Suppressor macrophage (primary cell): Measurements from ENCODE around the gene ASIC4.

Experiments
- DNase-seq, 4 experiments: peaks; one replicate each; pipeline ENCODE4 v3.0.0-alpha.2; 2020 to 2022

ASIC4 gene

DNA sequence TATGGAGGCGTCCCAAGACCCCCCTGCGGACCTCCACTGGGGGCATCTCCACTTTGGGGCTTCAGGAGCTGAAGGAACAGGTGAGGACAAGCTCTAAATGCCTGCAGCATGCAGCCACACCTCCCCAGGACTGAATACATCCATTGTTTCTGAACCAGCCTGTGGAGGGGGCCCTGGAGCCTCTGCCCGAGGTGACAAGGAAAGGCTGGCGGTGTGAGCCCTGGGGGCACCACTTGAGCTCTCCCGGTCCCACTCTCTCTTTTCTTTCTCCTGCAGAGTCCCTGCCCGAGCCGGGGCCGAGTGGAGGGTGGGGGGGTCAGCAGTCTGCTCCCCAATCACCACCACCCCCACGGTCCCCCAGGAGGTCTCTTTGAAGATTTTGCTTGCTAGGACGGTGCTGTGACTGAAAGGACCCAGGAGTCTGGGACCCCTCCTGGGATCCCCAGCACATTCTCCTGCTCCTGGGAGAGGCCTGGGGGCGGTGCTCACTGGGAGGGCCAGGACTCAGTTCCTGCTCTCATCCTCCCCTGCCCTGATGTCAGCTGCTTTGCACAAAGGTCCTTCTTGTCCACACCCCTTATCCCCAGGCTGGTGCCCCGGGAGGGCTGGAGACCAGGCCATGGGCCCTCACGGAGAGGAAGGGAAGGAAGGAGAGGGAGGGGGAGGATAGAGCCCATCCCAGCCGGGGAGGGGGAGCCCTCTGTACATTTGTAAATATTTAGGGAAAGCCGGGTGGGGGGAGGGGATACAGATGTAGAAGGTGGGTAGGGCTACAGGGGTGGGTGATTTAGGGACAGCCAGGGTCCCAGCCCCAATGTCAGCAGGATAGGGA is 23.6 kb downstream of the ASIC4 start:
- no peak for DNase-seq

GRCh38 chr2:219538504-219538951 is 24.2 kb downstream of the ASIC4 start:
- DNase-seq = no peak

DNA sequence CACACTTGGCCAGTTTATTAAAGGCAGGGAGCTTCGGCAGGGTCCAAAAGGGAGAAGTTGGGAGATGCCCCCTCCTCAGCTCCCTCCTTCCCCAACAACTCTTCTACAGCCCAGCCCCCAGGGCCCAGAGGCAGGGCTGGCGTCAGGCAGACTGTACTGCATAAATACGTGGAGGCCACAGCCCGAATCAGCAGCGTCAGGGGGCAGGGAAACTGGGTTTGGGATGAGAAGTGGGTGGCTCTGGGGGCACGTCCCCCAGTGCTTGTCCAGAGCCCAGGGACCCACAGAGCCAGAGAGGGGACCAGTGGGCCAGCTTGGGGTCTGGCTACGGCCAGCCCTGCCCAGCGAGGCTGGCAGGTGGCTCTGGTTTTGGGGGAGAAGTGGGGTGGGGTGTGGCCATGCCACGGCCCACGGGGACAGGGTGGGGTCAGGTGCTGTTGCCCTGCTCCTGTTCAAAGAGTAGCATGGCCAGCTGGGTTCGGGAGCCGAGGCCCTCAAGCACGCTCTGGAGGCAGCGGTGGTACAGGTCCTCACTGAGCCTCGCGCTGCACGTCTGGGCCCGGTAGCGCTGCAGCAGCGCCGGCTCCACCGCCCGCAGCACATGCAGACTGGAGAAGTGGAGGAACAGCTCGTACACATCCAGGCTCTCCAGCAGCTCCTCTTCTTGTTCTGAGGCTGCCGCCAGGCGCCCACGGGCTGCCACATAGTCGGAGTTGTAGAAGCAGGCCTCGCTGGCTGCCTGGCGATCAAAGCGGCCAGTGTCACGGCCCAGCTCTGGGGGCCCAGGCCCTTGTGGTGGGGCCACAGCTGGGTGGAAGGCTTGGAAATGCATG is 24.9 kb downstream of the ASIC4 start:
- no peak for DNase-seq

DNA sequence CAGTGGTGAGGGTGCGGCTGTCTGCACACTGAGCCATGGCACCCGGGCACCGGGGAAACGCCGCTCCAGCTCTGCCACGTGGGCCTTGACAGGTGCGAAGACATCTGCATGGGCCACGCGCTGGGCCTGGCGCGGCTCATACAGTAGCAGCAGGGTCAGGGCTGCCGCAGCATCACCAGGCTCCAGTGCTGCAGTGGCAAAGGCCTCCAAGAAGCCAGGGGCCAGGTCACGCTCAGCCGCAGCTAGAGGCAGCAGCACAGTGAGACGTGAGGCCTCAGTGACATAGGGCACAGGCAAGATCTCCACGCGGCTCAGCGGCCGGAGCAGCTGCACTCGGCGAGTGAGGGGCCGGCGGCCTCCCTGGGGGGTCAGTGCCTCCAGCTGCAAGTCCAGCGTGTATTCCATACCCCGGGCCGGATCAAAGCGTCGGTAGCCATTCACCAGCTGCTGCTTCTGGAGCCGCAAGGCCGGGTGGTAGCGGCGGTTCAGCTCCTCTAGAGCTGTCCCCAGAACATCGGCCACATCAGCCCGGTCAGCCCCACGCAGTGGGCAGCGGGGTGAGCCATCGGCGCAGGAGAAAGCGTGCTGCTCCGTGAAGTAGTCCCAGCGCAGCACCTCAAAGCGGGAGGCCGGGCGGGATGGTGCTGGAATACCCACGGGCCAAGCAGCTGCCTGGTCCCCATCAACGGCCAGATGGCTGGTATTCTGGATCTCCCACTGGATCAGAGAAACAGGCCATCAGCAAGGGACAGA is 25.8 kb downstream of the ASIC4 start:
- DNase-seq = no peak

GRCh38 chr2:219540784-219541504 is 26.7 kb downstream of the ASIC4 start:
- no peak for DNase-seq

DNA sequence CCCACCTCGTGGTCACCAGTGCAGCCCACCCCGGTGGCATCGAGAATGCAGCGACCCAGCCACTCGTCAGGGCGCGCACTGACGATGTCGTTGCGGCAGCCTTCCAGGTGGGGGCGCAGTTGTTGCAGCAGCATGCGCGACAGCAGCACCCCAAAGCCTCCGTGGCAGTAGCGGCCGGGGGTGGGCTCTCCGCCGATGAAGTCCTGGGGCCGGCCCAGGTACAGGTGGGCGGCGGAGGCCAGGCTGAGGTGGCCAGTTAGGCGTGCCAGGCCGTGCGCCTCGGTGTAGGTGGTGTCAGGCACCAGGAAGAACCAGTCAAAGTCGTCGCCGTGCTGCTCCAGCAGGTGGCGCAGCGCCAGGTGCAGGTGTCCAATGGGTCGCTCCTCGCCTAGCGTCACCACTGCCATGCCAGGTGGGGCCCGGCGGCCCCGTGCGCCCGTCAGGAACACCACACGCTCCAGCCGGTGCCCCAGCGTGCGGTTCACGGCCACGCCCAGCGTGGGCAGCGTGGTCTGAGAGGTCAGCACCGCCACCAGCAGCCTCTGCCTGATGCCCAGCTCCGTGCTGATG is 27.4 kb downstream of the ASIC4 start:
- DNase-seq = peak; percentile 73 to 86 (median 78)

- DNase-seq = peak; percentile 12 to 46 (median 23)
Observed at GRCh38 chr2:219542931-219543595, 28.8 kb downstream of the ASIC4 start.

DNA sequence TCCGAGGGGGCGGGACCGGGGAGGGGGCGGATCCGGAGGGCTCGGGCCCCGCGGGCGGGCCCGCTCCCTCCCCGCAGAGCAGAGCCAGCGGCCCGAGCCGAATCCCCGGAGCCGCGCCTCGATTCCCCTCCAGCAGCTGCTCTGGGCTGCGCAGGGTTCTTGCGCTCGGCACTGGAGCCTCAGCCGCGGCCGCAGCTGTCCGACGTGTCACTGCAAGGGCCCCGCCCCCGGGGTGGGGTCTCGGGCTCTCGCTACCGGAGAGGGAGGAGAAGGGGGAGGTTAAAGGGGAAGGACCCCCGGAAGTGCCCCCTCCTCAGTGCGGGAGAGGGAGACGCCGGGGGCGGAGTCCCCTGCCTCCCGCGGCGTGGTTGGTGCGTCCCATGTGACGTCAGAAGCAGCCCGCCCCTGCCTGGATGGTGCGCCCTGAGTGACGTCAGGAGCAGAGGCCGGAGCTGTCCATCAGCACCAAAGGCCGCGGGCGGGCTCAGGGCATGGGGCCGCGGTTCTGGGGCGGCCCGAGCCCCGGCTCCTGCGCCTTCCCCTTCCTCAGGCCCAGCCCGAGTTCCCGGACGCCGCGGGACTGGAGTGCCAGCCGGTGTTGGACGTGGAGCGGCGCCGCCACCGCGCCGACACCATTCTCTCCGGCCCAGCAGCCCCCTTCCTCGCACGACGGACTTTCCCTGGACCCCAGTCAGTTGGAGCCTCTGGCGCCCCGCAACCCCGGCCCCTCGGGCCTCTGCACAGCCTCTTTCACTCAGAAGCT is 29.5 kb downstream of the ASIC4 start, which contains the start of the genes CHPF and TMEM198:
TSS of gene CHPF (minus strand) at position 214 of the 763 bp plus-strand sequence. CDS start 271 bp downstream, outside the sequence.
TSS of gene TMEM198 (plus strand) at position 433 of the 763 bp plus-strand sequence. CDS start 700 bp downstream, outside the sequence.
- DNase-seq = peak; percentile 94 to 96 (median 96)

GRCh38 chr2:219544567-219544966 is 30.3 kb downstream of the ASIC4 start:
- no peak for DNase-seq

DNA sequence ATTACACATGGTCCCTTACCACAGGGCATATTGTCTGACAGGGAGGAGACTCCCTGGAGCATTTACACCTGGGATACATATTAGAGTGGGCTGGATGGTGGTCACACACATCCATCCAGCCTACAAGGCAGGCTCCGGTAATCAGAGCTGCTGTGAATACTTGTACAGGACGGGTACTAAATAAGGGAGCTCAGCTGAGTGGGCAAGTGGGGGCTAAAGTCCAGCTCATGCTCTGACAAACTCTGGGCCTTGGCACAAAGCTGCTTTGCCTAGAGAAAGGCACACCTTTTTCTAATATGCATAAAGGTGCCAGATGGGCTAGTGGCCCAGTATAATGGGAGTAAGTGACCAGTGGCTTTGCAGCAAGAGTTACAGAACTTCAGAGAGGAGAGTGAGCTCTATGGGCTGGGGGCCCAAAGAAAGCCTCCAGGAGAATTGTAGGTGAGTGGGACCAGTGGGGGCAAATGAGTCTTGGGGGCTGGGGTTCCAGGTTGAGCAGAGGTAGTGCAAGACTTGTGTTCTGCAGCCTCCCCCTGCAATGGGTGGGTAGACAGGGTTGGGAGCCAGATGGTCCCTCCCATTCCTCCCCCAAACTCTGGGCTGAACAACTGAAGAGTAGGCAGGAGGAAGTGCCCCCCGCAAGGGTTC is 31.1 kb downstream of the ASIC4 start:
- no peak for DNase-seq

DNA sequence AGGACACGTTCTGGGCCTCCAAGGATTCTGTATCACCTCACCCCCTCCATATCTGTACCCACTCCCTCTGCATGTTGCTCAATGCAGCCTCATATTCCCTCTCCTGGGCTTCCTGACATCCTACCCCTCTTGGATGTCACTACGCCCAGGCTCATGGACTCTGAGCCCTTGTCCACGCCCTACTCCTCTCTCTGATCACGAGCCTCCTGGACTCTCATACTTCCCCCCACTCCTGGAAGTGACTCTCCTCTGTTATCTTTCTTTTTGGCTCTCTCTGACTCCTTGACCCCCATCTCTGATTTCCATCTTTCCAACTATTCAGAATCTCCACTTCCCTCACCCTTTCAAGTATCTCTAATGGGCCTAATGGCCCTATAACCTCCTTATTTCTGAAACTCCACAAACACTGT is 31.7 kb downstream of the ASIC4 start:
- DNase-seq = no peak

DNA sequence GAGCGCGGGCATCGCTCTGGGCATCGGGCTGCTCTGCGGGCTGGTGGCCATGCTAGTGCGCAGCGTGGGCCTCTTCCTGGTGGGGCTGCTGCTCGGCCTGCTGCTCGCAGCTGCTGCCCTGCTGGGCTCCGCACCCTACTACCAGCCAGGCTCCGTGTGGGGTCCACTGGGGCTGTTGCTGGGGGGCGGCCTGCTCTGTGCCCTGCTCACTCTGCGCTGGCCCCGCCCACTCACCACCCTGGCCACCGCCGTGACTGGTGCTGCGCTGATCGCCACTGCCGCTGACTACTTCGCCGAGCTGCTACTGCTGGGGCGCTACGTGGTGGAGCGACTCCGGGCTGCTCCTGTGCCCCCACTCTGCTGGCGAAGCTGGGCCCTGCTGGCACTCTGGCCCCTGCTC is 33.3 kb downstream of the ASIC4 start:
- no peak for DNase-seq

- no peak for DNase-seq
Observed at GRCh38 chr2:219548990-219549389, 34.7 kb downstream of the ASIC4 start.

DNA sequence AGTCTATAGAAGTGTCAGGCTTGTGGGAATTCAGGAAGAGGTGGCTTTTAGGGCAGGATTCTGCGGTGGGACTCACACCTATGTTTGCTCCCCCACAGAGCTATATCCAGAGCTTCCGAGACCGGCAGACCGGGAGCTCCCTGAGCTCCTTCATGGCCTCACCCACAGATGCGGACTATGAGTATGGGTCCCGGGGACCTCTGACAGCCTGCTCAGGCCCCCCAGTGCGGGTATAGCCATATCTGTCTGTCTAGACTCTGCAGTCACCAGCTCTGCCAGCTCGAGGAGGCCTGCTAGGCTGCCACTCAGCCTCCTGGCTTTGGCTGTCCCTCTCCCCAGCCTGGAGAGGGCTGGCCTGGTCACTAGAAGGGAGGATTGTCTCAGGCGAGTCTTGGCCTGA is 35.3 kb downstream of the ASIC4 start:
- no peak for DNase-seq

GRCh38 chr2:219551441-219552381 is 37.4 kb downstream of the ASIC4 start:
- DNase-seq = peak in 2 of 4 experiments; percentile 7 to 32

GRCh38 chr2:219552382-219553167 is 38.3 kb downstream of the ASIC4 start:
- peak; percentile 75 to 91 (median 82) for DNase-seq

DNA sequence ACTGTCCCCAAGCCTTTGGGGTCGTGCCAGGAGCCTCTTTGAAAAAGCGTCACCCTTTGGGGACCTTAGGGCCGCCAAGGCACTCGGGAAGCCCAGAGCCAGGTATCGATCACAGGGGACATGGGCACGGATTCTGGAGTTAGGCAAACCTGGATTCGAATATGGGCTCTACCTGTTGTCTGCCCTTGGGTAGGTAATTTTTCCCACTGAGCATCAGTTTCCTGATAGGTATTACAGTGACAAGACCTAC is 38.8 kb downstream of the ASIC4 start:
- no peak for DNase-seq

DNA sequence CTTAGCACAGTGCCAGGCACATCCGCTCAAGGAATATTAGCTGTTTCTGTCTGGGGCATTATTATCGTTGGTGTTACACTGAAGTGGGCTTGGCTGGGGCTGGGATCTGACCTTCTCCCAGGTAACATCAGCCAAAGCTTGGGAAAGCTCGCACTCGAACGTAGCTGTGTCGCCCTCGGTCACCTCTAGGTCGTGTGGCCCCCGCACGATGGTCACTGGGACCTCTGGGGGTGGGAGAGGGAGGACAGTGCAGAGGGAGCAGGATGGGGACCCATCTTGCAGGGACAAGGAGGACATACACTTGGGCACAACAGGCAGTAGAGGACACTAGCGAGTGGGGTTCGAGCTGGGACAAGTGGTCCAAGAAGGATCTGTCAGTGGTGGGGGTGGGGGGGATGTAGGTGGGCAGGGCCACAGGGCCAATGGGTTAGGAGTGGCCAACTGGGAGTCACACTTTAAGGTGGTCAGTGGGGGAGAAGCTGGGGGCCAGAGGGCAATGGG is 39.2 kb downstream of the ASIC4 start:
- no peak for DNase-seq
